Stimulated activated memory B cell treated with anti-CD40 and anti-IgM and Interleukin-4, amounts not matched to agents 10 μg/mL and 1 μg/mL and 100 μg/mL, for 72 hours (primary cell): ENCODE data around the gene IGF2.
A peak's percentile ranks its signal among the peaks of the same experiment; 100 is the strongest.

Experiments used
- ATAC-seq: fragments of 150-1000 bp; cut with Tn5 transposase; 2 replicates; pipeline ENCODE4 v1.10.0; 2021
- H3K27ac Mint-ChIP-seq: one replicate; pipeline ENCODE4 v1.8.0; 2022; ENCODE audit warnings: mild to moderate bottlenecking, mixed read lengths
- H3K27me3 Mint-ChIP-seq: one replicate; pipeline ENCODE4 v1.8.0; 2022; ENCODE audit warnings: mixed read lengths
- H3K36me3 Mint-ChIP-seq: one replicate; pipeline ENCODE4 v1.8.0; 2022; ENCODE audit warnings: mixed read lengths
- H3K4me1 Mint-ChIP-seq: one replicate; pipeline ENCODE4 v1.8.0; 2022; ENCODE audit warnings: mixed read lengths
- H3K4me3 Mint-ChIP-seq: one replicate; pipeline ENCODE4 v1.8.0; 2022; ENCODE audit warnings: mild to moderate bottlenecking, moderate library complexity, mixed read lengths
- H3K9me3 Mint-ChIP-seq: one replicate; pipeline ENCODE4 v1.8.0; 2022; ENCODE audit warnings: mixed read lengths

Gene IGF2

GRCh38 chr11:2149460-2149859 lies 10.3 kb upstream of the IGF2 start:
- no peaks in the 10 kb centered on the region for H3K9me3 Mint-ChIP-seq
- no peak overlapping the region for H3K27ac Mint-ChIP-seq
- H3K27me3 Mint-ChIP-seq = peaks cover 73% of the 10 kb centered on the region
- no peaks in the 10 kb centered on the region for H3K36me3 Mint-ChIP-seq
- peaks cover 17% of the 10 kb centered on the region for H3K4me1 Mint-ChIP-seq
- ATAC-seq = no peak
- H3K4me3 Mint-ChIP-seq = no peak overlapping the region

GRCh38 chr11:2148595-2148994 lies 9.4 kb upstream of the IGF2 start:
- Mint-ChIP-seq H3K4me1 (peaks cover 18% of the 10 kb centered on the region), H3K4me3 (no peak overlapping the region), H3K27ac (no peak overlapping the region)

GRCh38 chr11:2147391-2147790 lies 8.2 kb upstream of the IGF2 start:
- no peak overlapping the region for H3K4me3 Mint-ChIP-seq
- peaks cover 30% of the 10 kb centered on the region for H3K4me1 Mint-ChIP-seq
- peaks cover 87% of the 10 kb centered on the region for H3K27me3 Mint-ChIP-seq
- no peak overlapping the region for H3K27ac Mint-ChIP-seq
- no peak for ATAC-seq
- H3K36me3 Mint-ChIP-seq = no peaks in the 10 kb centered on the region
- no peaks in the 10 kb centered on the region for H3K9me3 Mint-ChIP-seq

More at GRCh38 chr11:2148595-2148994, 9.4 kb upstream of the IGF2 start:
- Mint-ChIP-seq H3K36me3 (no peaks in the 10 kb centered on the region), H3K9me3 (no peaks in the 10 kb centered on the region), H3K27me3 (peaks cover 75% of the 10 kb centered on the region)
- ATAC-seq = no peak

- Mint-ChIP-seq H3K4me1 (peaks cover 26% of the 10 kb centered on the region), H3K4me3 (no peak overlapping the region), H3K9me3 (no peaks in the 10 kb centered on the region), H3K27me3 (peaks cover 93% of the 10 kb centered on the region), H3K27ac (no peak overlapping the region), H3K36me3 (no peaks in the 10 kb centered on the region)
- ATAC-seq = no peak
Measured at GRCh38 chr11:2146051-2146450, 6.9 kb upstream of the IGF2 start.

- peaks cover 87% of the 10 kb centered on the region for H3K27me3 Mint-ChIP-seq
- no peak for ATAC-seq
- no peaks in the 10 kb centered on the region for H3K36me3 Mint-ChIP-seq
- H3K9me3 Mint-ChIP-seq = no peaks in the 10 kb centered on the region
- no peak overlapping the region for H3K4me3 Mint-ChIP-seq
- peaks cover 24% of the 10 kb centered on the region for H3K4me1 Mint-ChIP-seq
- no peak overlapping the region for H3K27ac Mint-ChIP-seq
Measured at GRCh38 chr11:2144544-2145248, 5.5 kb upstream of the IGF2 start.

GRCh38 chr11:2143799-2144543 lies 4.8 kb upstream of the IGF2 start:
- Mint-ChIP-seq H3K4me3 (no peak overlapping the region), H3K36me3 (no peaks in the 10 kb centered on the region), H3K27ac (no peak overlapping the region), H3K27me3 (peaks cover 80% of the 10 kb centered on the region), H3K9me3 (no peaks in the 10 kb centered on the region), H3K4me1 (peaks cover 24% of the 10 kb centered on the region)
- no peak for ATAC-seq

- ATAC-seq = no peak
- no peaks in the 10 kb centered on the region for H3K36me3 Mint-ChIP-seq
- peaks cover 24% of the 10 kb centered on the region for H3K4me1 Mint-ChIP-seq
- no peaks in the 10 kb centered on the region for H3K9me3 Mint-ChIP-seq
- no peak overlapping the region for H3K27ac Mint-ChIP-seq
- H3K4me3 Mint-ChIP-seq = peak overlapping the region; percentile 15
- peaks cover 78% of the 10 kb centered on the region for H3K27me3 Mint-ChIP-seq
Measured at GRCh38 chr11:2143477-2143798, 4.2 kb upstream of the IGF2 start.

GRCh38 chr11:2142762-2143202 lies 3.6 kb upstream of the IGF2 start:
- H3K27me3 Mint-ChIP-seq = peaks cover 78% of the 10 kb centered on the region
- H3K4me3 Mint-ChIP-seq = no peak overlapping the region
- H3K27ac Mint-ChIP-seq = no peak overlapping the region
- ATAC-seq = peak; percentile 81
- H3K4me1 Mint-ChIP-seq = peaks cover 24% of the 10 kb centered on the region
- no peaks in the 10 kb centered on the region for H3K36me3 Mint-ChIP-seq
- H3K9me3 Mint-ChIP-seq = no peaks in the 10 kb centered on the region

- H3K27me3 Mint-ChIP-seq = peaks cover 78% of the 10 kb centered on the region
- ATAC-seq = no peak
- no peaks in the 10 kb centered on the region for H3K9me3 Mint-ChIP-seq
- no peak overlapping the region for H3K4me3 Mint-ChIP-seq
- no peak overlapping the region for H3K27ac Mint-ChIP-seq
- H3K4me1 Mint-ChIP-seq = peaks cover 28% of the 10 kb centered on the region
- H3K36me3 Mint-ChIP-seq = no peaks in the 10 kb centered on the region
Measured at GRCh38 chr11:2142300-2142759, 3.1 kb upstream of the IGF2 start.

- no peak overlapping the region for H3K4me3 Mint-ChIP-seq
Measured at GRCh38 chr11:2140411-2141400, 1.5 kb upstream of the IGF2 start.

GRCh38 chr11:2139621-2140337 lies 590 bp upstream of the IGF2 start:
- H3K27ac Mint-ChIP-seq = no peak overlapping the region
- peaks cover 78% of the 10 kb centered on the region for H3K27me3 Mint-ChIP-seq
- H3K36me3 Mint-ChIP-seq = no peaks in the 10 kb centered on the region
- no peaks in the 10 kb centered on the region for H3K9me3 Mint-ChIP-seq
- H3K4me3 Mint-ChIP-seq = no peak overlapping the region
- no peak for ATAC-seq
- H3K4me1 Mint-ChIP-seq = peaks cover 37% of the 10 kb centered on the region

More at GRCh38 chr11:2140411-2141400, 1.5 kb upstream of the IGF2 start:
- H3K4me1 Mint-ChIP-seq = peaks cover 37% of the 10 kb centered on the region
- H3K27ac Mint-ChIP-seq = no peak overlapping the region
- H3K9me3 Mint-ChIP-seq = no peaks in the 10 kb centered on the region
- H3K36me3 Mint-ChIP-seq = no peaks in the 10 kb centered on the region
- peaks cover 78% of the 10 kb centered on the region for H3K27me3 Mint-ChIP-seq
- ATAC-seq = no peak

- ATAC-seq = no peak
- H3K4me1 Mint-ChIP-seq = peaks cover 36% of the 10 kb centered on the region
- no peak overlapping the region for H3K27ac Mint-ChIP-seq
- H3K4me3 Mint-ChIP-seq = peak overlapping the region; percentile 42
- no peaks in the 10 kb centered on the region for H3K36me3 Mint-ChIP-seq
- H3K27me3 Mint-ChIP-seq = peaks cover 85% of the 10 kb centered on the region
- no peaks in the 10 kb centered on the region for H3K9me3 Mint-ChIP-seq
Measured at GRCh38 chr11:2138431-2139122, 612 bp downstream of the IGF2 start.

- Mint-ChIP-seq H3K4me1 (peaks cover 30% of the 10 kb centered on the region), H3K27me3 (peaks cover 85% of the 10 kb centered on the region), H3K4me3 (peak overlapping the region; percentile 42), H3K27ac (no peak overlapping the region), H3K9me3 (no peaks in the 10 kb centered on the region), H3K36me3 (no peaks in the 10 kb centered on the region)
- ATAC-seq = no peak
Measured at GRCh38 chr11:2138068-2138430, 1.1 kb downstream of the IGF2 start.
